ENCODE data around the gene GNAI3.

DNA sequence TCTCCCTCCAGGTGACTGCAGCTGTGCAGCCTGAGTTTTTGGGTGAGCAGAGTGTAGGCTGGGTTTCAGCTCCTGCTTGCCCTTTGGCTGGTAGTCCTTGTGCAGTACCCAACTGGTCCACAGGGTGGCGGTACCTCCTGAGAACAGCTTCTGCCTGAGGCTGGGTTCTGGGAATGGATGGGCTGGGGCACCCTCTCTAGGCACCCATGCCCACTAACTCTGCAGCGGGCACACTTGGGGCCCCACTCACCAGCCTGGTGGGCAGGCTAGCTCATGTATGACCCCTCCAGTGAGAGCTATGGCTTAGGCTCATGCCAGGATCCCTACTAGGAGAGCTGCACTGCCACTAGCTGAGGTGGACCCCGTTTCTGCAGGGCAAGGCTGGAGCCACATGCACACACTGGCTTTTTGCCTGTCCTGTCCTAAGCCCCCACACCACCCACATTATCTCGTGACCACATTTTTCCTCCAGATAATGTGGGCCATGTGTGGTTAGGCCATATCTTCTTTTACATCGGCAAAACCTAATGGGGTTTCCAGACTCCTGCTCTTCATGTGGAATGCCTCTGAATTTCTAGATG, 92.0 kb downstream of the GNAI3 start:
- TF ChIP-seq FOXA1 (IDR thresholded peaks at IDR 0.05): no peak
- no peak for TF ChIP-seq BHLHE40 (IDR thresholded peaks at IDR 0.05; ENCODE audit: borderline replicate concordance)
